Keratinocyte (primary cell): ENCODE data around the gene PITHD1. TPM values are rescaled to one million over a fixed set of nuclear protein-coding genes. Genes with fewer than 3 reads are reported as not detected.

Experiments
- DNase-seq: peaks from one replicate; pipeline ENCODE4 v3.0.0-alpha.2; 2011; ENCODE audit warnings: low read depth, missing footprints, low spot score
- FAIRE-seq: peaks from 2 replicates; lab custom pipeline; 2011; peaks lifted over from hg19 to GRCh38; lab: Jason Lieb, UNC
- H2AFZ ChIP-seq: 2 replicates; pipeline ENCODE4 v1.6.0; 2012; ENCODE audit warnings: low read length, control low read depth, inconsistent platforms; ENCODE audit not compliant: control insufficient read depth
- H3K27ac ChIP-seq: 2 replicates; pipeline ENCODE4 v1.5.1; 2011; ENCODE audit warnings: low read length; ENCODE audit not compliant: control insufficient read depth, insufficient read depth
- H3K27me3 ChIP-seq: 3 replicates; pipeline ENCODE4 v1.6.0; 2011; ENCODE audit warnings: low read length; ENCODE audit not compliant: control insufficient read depth, insufficient read depth; ENCODE audit errors: extremely low read depth
- H3K36me3 ChIP-seq, 2 experiments: 2 replicates in 1 of 2; 3 replicates in 1 of 2; pipeline ENCODE4 v1.5.1; 2011; ENCODE audit warnings: low read length in 2 of 2, mild to moderate bottlenecking in 1 of 2; ENCODE audit not compliant: control insufficient read depth in 2 of 2, insufficient read depth in 2 of 2; ENCODE audit errors: extremely low read depth in 1 of 2
- H3K4me1 ChIP-seq: 3 replicates; pipeline ENCODE4 v1.5.1; 2011; ENCODE audit warnings: low read length; ENCODE audit not compliant: control insufficient read depth, insufficient read depth; ENCODE audit errors: extremely low read depth
- H3K4me2 ChIP-seq: 3 replicates; pipeline ENCODE4 v1.6.0; 2011; ENCODE audit warnings: low read depth, low read length; ENCODE audit not compliant: control insufficient read depth, insufficient read depth; ENCODE audit errors: extremely low read depth
- H3K4me3 ChIP-seq, 3 experiments: fragments of 200-600 bp in 1 of 3; sonication (generic) in 1 of 3; 2 replicates in 2 of 3; 3 replicates in 1 of 3; pipeline ENCODE4 v1.5.1; 2011 to 2016; ENCODE audit warnings: low read length in 3 of 3, mild to moderate bottlenecking in 3 of 3, control low read depth in 2 of 3, inconsistent platforms in 1 of 3, low read depth in 1 of 3, mixed read lengths in 1 of 3, mixed run types in 1 of 3, moderate library complexity in 1 of 3; ENCODE audit not compliant: control insufficient read depth in 2 of 3, insufficient read depth in 2 of 3; ENCODE audit errors: extremely low read depth in 1 of 3
- H3K79me2 ChIP-seq: 2 replicates; pipeline ENCODE4 v1.6.0; 2012; ENCODE audit warnings: low read length; ENCODE audit not compliant: control insufficient read depth, insufficient read depth
- H3K9ac ChIP-seq: 3 replicates; pipeline ENCODE4 v1.6.0; 2011; ENCODE audit warnings: low read length; ENCODE audit not compliant: control insufficient read depth, insufficient read depth; ENCODE audit errors: extremely low read depth
- H3K9me1 ChIP-seq: 3 replicates; pipeline ENCODE4 v1.6.0; 2011; ENCODE audit warnings: low read length; ENCODE audit not compliant: control insufficient read depth, insufficient read depth; ENCODE audit errors: extremely low read depth
- H3K9me3 ChIP-seq: 2 replicates; pipeline ENCODE4 v1.5.1; 2012; ENCODE audit warnings: low read depth, low read length; ENCODE audit not compliant: control insufficient read depth
- H4K20me1 ChIP-seq: 3 replicates; pipeline ENCODE4 v1.6.0; 2011; ENCODE audit warnings: low read length; ENCODE audit not compliant: control insufficient read depth, insufficient read depth; ENCODE audit errors: extremely low read depth
- EZH2 ChIP-seq: IDR thresholded peaks from one replicate; pipeline ENCODE4 v1.6.1; 2012; ENCODE audit warnings: inconsistent platforms, mild to moderate bottlenecking, low read length, moderate library complexity
- dilution Hi-C: fragments of 300-500 bp; cut with MboI; formaldehyde crosslinking; loops from one replicate; pipeline ENCODE4 v1.7.0; 2020; ENCODE audit warnings: low sequenced_read_pairs; ENCODE audit not compliant: extremely low pct_ligation_motif_present
- polyA plus RNA-seq, 5 experiments: library from polyadenylated mRNA; depleted of rRNA in 3 of 5; stranded (reverse) in 3 of 5; stranded (forward) in 1 of 5; unstranded in 1 of 5; fragments of >200 nt; gene quantifications; 1 replicate in 1 of 5; 2 replicates in 3 of 5; 3 replicates in 1 of 5; pipeline versions ENCODE4 v1.2.1 to v1.2.3, GENCODE V29; 2011 to 2012; ENCODE audit warnings: missing spikeins in 2 of 5, low read depth in 1 of 5, low replicate concordance in 1 of 5
- TF ChIP-seq, protein P1 (sequence below), 3 experiments: IDR thresholded peaks in 1 of 3; conservative IDR thresholded peaks in 1 of 3; optimal IDR thresholded peaks in 1 of 3; 2 replicates in 2 of 3; 3 replicates in 1 of 3; pipeline versions ENCODE3 to v1.5.1; 2011; ENCODE audit warnings: low read length in 3 of 3, mild to moderate bottlenecking in 3 of 3, moderate library complexity in 2 of 3, control low read depth in 1 of 3, inconsistent platforms in 1 of 3; ENCODE audit not compliant: insufficient read depth in 2 of 3; ENCODE audit errors: extremely low read depth in 1 of 3

The PITHD1 gene
- polyA plus RNA-seq, 1 donor (not counting 4 experiments of a cell fraction or from before 2014, with no cell fraction given) = 59.4 TPM

DNA sequence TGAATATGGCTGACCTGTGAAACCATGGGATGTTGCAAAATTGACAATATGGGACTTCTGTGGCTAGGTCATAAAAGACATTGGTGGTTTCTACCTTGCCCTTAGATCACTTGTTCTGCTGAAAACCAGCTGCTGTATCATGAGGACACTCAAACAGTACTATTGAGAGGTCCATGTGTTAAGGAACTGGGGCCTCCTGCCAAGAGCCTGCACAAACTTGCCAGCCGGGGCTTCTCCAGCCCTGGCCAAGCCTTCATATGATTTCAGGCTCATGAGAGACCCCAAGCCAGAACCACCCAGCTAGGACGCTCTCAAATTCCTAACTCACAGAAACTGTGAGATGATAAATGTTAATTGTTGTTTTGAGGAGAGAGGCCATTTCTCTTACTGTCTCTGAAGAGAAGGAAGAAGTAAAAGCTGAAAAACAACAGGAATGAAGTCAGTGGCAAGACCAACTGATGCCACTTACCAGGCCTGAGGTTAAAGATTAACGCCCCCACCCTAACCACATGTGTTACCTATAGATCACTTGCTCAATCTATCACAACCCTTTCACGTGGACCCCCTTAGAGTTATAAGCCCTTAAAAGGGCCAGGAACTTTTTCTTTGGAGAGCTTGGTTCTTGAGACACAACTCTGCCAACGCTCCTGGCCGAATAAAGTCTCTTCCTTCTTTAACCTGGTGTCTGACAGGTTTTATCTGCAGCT lies 3.9 kb upstream of the PITHD1 start:
- Histone ChIP-seq H3K36me3 (peaks cover 3 to 4% of the 10 kb centered on the region in 2 experiments), H3K9me3 (no peaks in the 10 kb centered on the region), H3K4me1 (peaks cover 12% of the 10 kb centered on the region), H2AFZ (no peak overlapping the region), H3K9ac (no peak overlapping the region), H3K79me2 (peaks cover 29% of the 10 kb centered on the region), H3K4me3 (no peak overlapping the region), H3K27ac (no peak overlapping the region), H3K4me2 (no peak overlapping the region), H3K27me3 (no peaks in the 10 kb centered on the region), H3K9me1 (no peaks in the 10 kb centered on the region), H4K20me1 (peaks cover under 1% of the 10 kb centered on the region)
- FAIRE-seq (no peak), DNase-seq (no peak)
- dilution Hi-C loops = no loop called here
- TF ChIP-seq EZH2 = no peak
- TF ChIP-seq, protein P1, sequence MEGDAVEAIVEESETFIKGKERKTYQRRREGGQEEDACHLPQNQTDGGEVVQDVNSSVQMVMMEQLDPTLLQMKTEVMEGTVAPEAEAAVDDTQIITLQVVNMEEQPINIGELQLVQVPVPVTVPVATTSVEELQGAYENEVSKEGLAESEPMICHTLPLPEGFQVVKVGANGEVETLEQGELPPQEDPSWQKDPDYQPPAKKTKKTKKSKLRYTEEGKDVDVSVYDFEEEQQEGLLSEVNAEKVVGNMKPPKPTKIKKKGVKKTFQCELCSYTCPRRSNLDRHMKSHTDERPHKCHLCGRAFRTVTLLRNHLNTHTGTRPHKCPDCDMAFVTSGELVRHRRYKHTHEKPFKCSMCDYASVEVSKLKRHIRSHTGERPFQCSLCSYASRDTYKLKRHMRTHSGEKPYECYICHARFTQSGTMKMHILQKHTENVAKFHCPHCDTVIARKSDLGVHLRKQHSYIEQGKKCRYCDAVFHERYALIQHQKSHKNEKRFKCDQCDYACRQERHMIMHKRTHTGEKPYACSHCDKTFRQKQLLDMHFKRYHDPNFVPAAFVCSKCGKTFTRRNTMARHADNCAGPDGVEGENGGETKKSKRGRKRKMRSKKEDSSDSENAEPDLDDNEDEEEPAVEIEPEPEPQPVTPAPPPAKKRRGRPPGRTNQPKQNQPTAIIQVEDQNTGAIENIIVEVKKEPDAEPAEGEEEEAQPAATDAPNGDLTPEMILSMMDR (optimal IDR thresholded peaks at IDR 0.05 in 1 of 3, IDR thresholded peaks at IDR 0.05 in 1 of 3, conservative IDR thresholded peaks at IDR 0.05 in 1 of 3; ENCODE audit: extremely low read depth in 1 of 3, insufficient read depth in 2 of 3, low read length in 3 of 3) = no peak

DNA sequence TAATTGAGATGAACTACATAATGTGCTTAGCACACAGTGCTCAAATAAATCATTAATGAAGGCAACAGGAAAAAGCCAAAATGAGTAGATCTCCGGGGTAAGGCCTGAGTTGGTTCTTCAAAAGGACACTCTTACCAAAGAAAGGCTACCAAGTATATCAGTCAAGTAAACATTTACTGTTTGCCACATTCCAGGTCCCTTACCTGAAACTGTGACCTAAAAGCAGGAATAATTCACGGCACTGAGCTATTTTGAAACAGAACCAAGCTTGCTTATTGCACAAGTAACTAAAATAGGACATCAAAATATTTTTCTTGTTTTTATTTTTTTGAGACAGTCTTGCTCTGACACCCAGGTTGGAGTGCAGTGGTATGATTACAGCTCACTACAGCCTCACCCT lies 2.0 kb upstream of the PITHD1 start:
- Histone ChIP-seq H4K20me1 (peaks cover 4% of the 10 kb centered on the region), H2AFZ (no peak overlapping the region), H3K36me3 (peaks cover 0 to 5% of the 10 kb centered on the region in 2 experiments), H3K9me1 (no peaks in the 10 kb centered on the region), H3K79me2 (peaks cover 37% of the 10 kb centered on the region), H3K27ac (no peak overlapping the region), H3K9ac (no peak overlapping the region), H3K27me3 (no peaks in the 10 kb centered on the region), H3K4me2 (no peak overlapping the region), H3K4me3 (no peak overlapping the region), H3K4me1 (peaks cover 21% of the 10 kb centered on the region), H3K9me3 (no peaks in the 10 kb centered on the region)
- no peak for DNase-seq
- FAIRE-seq = no peak
- dilution Hi-C loops = no loop called here
- TF ChIP-seq, protein P1 (optimal IDR thresholded peaks at IDR 0.05 in 1 of 3, IDR thresholded peaks at IDR 0.05 in 1 of 3, conservative IDR thresholded peaks at IDR 0.05 in 1 of 3; ENCODE audit: extremely low read depth in 1 of 3, insufficient read depth in 2 of 3, low read length in 3 of 3) = no peak
- no peak for TF ChIP-seq EZH2
